ENCODE data around the gene KATNB1.

The KATNB1 gene

DNA sequence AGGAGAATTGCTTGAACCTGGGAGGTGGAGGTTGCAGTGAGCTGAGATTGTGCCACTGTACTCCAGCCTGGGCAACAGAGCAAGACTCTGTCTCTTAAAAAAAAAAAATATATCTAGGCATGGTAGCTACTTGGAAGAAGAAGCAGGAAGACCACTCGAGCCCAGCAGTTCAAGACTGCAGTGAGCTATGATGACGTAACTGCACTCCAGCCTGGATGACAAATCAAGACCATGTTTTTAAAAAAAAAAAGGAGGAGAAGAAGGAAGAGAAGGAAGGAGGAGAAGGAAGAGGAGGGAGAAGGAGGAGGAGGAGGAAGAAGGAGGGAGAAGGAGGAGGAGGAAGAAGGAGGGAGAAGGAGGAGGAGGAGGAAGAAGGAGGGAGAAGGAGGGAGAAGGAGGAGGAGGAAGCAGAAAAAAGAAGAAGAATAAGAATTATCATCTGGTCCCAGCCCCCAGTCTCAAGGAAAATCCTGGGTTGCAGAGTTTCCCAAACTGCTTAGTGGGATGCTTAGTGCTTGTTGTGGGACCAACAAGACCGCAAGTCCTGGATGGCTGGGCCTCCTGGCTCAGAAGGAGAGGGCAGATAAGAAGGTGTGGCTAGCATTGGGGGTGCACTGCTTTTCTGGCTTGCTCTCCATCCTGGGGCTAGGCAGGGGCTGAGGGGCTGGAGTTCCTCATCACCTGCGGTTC, 44.6 kb upstream of the KATNB1 start:
- Histone ChIP-seq H3K9me3 (ENCODE audit: insufficient read depth, low read length, severe bottlenecking) (no peaks in the 10 kb centered on the region), H3K4me3 (ENCODE audit: low read depth in 1 of 2, low read length in 2 of 2) (no peak overlapping the region), H3K27me3 (ENCODE audit: insufficient read depth, low read length, poor library complexity) (no peaks in the 10 kb centered on the region), H3K4me2 (ENCODE audit: insufficient read depth, low read length) (no peak overlapping the region), H3K79me2 (ENCODE audit: insufficient read depth, low read length) (no peaks in the 10 kb centered on the region), H2AFZ (ENCODE audit: low read depth, low read length) (no peak overlapping the region), H3K4me1 (ENCODE audit: insufficient read depth, low read length) (peaks cover 30% of the 10 kb centered on the region), H3K36me3 (ENCODE audit: insufficient read depth, low read length) (no peaks in the 10 kb centered on the region), H4K20me1 (ENCODE audit: insufficient read depth, low read length) (no peaks in the 10 kb centered on the region), H3K9ac (ENCODE audit: low read depth, low read length) (no peak overlapping the region), H3K27ac (ENCODE audit: low read length) (no peak overlapping the region)
- DNase-seq, result no peak
- ATAC-seq (ENCODE audit: insufficient read depth, low read depth), result no peak
- no peak for TF ChIP-seq EZH2 (IDR thresholded peaks at IDR 0.05; ENCODE audit: borderline replicate concordance, low read depth, low read length, severe bottlenecking)
- TF ChIP-seq, protein P1, sequence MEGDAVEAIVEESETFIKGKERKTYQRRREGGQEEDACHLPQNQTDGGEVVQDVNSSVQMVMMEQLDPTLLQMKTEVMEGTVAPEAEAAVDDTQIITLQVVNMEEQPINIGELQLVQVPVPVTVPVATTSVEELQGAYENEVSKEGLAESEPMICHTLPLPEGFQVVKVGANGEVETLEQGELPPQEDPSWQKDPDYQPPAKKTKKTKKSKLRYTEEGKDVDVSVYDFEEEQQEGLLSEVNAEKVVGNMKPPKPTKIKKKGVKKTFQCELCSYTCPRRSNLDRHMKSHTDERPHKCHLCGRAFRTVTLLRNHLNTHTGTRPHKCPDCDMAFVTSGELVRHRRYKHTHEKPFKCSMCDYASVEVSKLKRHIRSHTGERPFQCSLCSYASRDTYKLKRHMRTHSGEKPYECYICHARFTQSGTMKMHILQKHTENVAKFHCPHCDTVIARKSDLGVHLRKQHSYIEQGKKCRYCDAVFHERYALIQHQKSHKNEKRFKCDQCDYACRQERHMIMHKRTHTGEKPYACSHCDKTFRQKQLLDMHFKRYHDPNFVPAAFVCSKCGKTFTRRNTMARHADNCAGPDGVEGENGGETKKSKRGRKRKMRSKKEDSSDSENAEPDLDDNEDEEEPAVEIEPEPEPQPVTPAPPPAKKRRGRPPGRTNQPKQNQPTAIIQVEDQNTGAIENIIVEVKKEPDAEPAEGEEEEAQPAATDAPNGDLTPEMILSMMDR (IDR thresholded peaks at IDR 0.05; ENCODE audit: borderline replicate concordance, extremely low read depth, low read length, poor library complexity, severe bottlenecking), result no peak

DNA sequence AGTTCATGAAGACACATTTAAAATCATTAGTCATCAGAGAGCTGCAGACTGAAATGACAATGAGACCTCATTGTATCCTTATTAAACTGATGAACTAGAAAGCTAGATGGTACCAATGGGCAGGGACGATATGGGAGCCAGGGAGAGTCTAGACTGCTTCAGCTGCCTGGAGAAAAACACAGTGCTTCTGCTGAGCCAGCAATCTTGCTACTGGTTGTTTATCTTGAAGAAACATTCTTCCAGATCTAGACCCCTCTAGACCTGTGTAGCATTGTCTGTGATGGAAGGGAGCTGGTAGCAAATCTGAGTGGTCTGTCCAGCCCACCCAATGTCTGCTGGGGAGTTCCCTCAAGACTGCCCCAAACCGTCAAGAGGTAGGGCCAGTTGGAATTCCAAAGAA, 42.9 kb upstream of the KATNB1 start:
- DNase-seq, result no peak
- Histone ChIP-seq H3K9ac (ENCODE audit: low read depth, low read length) (no peak overlapping the region), H3K4me2 (ENCODE audit: insufficient read depth, low read length) (no peak overlapping the region), H3K27ac (ENCODE audit: low read length) (no peak overlapping the region), H4K20me1 (ENCODE audit: insufficient read depth, low read length) (no peaks in the 10 kb centered on the region), H2AFZ (ENCODE audit: low read depth, low read length) (no peak overlapping the region), H3K4me1 (ENCODE audit: insufficient read depth, low read length) (peaks cover 30% of the 10 kb centered on the region), H3K79me2 (ENCODE audit: insufficient read depth, low read length) (no peaks in the 10 kb centered on the region), H3K4me3 (ENCODE audit: low read depth in 1 of 2, low read length in 2 of 2) (no peak overlapping the region), H3K9me3 (ENCODE audit: insufficient read depth, low read length, severe bottlenecking) (no peaks in the 10 kb centered on the region), H3K27me3 (ENCODE audit: insufficient read depth, low read length, poor library complexity) (no peaks in the 10 kb centered on the region), H3K36me3 (ENCODE audit: insufficient read depth, low read length) (no peaks in the 10 kb centered on the region)
- no peak for ATAC-seq (ENCODE audit: insufficient read depth, low read depth)
- TF ChIP-seq, protein P1 (IDR thresholded peaks at IDR 0.05; ENCODE audit: borderline replicate concordance, extremely low read depth, low read length, poor library complexity, severe bottlenecking), result no peak
- no peak for TF ChIP-seq EZH2 (IDR thresholded peaks at IDR 0.05; ENCODE audit: borderline replicate concordance, low read depth, low read length, severe bottlenecking)

DNA sequence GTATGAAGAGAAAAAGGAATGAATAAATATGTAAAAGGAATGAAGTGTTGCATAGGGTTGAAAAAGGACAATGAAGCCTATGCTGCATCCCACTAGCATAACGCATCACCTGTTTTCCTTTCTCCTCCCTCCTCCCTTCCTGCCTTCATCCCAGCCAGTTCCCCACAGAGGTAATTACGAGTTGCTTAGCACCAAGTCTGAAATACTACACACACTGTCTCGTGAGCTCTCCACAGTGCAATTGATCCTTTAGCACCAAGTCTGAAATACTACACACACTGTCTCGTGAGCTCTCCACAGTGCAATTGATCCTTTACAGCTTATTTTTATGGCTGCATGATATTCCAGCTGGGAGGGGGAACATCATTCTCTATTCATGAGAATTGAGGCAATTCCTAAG, 42.0 kb upstream of the KATNB1 start:
- no peak for DNase-seq
- no peaks in the 10 kb centered on the region for H3K27me3 ChIP-seq (ENCODE audit: insufficient read depth, low read length, poor library complexity)
- no peaks in the 10 kb centered on the region for H3K36me3 ChIP-seq (ENCODE audit: insufficient read depth, low read length)
- no peak overlapping the region for H3K9ac ChIP-seq (ENCODE audit: low read depth, low read length)
- peaks cover 28% of the 10 kb centered on the region for H3K4me1 ChIP-seq (ENCODE audit: insufficient read depth, low read length)
- no peak overlapping the region for H2AFZ ChIP-seq (ENCODE audit: low read depth, low read length)
- ATAC-seq (ENCODE audit: insufficient read depth, low read depth), result no peak
- H3K79me2 ChIP-seq (ENCODE audit: insufficient read depth, low read length), result no peaks in the 10 kb centered on the region
- H3K9me3 ChIP-seq (ENCODE audit: insufficient read depth, low read length, severe bottlenecking), result no peaks in the 10 kb centered on the region
- H4K20me1 ChIP-seq (ENCODE audit: insufficient read depth, low read length), result no peaks in the 10 kb centered on the region
- H3K4me3 ChIP-seq (ENCODE audit: low read depth in 1 of 2, low read length in 2 of 2), result no peak overlapping the region
- H3K4me2 ChIP-seq (ENCODE audit: insufficient read depth, low read length), result no peak overlapping the region
- H3K27ac ChIP-seq (ENCODE audit: low read length), result no peak overlapping the region
- TF ChIP-seq, protein P1 (IDR thresholded peaks at IDR 0.05; ENCODE audit: borderline replicate concordance, extremely low read depth, low read length, poor library complexity, severe bottlenecking), result no peak
- TF ChIP-seq EZH2 (IDR thresholded peaks at IDR 0.05; ENCODE audit: borderline replicate concordance, low read depth, low read length, severe bottlenecking), result no peak

Data from DND-41 (cell line).